HG02885 (cell line): Measurements from ENCODE around the gene SLC9A3.

Experiments
- ATAC-seq: cut with Tn5 transposase; IDR thresholded peaks from one replicate; pipeline ENCODE4 v1.9.1; 2021; ENCODE audit warnings: mild to moderate bottlenecking; ENCODE audit not compliant: unreplicated experiment, poor library complexity

SLC9A3 gene

GRCh38 chr5:449151-449550, 75.1 kb downstream of the SLC9A3 start:
- no peak for ATAC-seq

- ATAC-seq: no peak
Measured at GRCh38 chr5:448766-449090, 75.5 kb downstream of the SLC9A3 start.

GRCh38 chr5:448061-448765, 76.0 kb downstream of the SLC9A3 start:
- no peak for ATAC-seq

GRCh38 chr5:447501-447900, 76.7 kb downstream of the SLC9A3 start:
- ATAC-seq: no peak

- no peak for ATAC-seq
Measured at GRCh38 chr5:446883-447263, 77.4 kb downstream of the SLC9A3 start.

- no peak for ATAC-seq
Measured at GRCh38 chr5:446066-446882, 78.0 kb downstream of the SLC9A3 start.

- ATAC-seq: no peak
Measured at GRCh38 chr5:445591-445990, 78.7 kb downstream of the SLC9A3 start.

GRCh38 chr5:444226-444625, 80.0 kb downstream of the SLC9A3 start:
- ATAC-seq: no peak

- ATAC-seq: peak; percentile 22
Measured at GRCh38 chr5:443239-444151, 80.8 kb downstream of the SLC9A3 start.

- peak; percentile 90 for ATAC-seq
Measured at GRCh38 chr5:442335-443238, 81.7 kb downstream of the SLC9A3 start, which contains the start of gene EXOC3. Gene EXOC3 (plus strand): TSS chr5:443176. CDS start chr5:446206, 3,030 bp downstream.

GRCh38 chr5:441996-442334, 82.3 kb downstream of the SLC9A3 start:
- ATAC-seq: no peak

- no peak for ATAC-seq
Measured at GRCh38 chr5:440401-441201, 83.6 kb downstream of the SLC9A3 start.

GRCh38 chr5:439636-440035, 84.6 kb downstream of the SLC9A3 start:
- no peak for ATAC-seq

- no peak for ATAC-seq
Measured at GRCh38 chr5:439181-439580, 85.1 kb downstream of the SLC9A3 start.

GRCh38 chr5:438481-438981, 85.7 kb downstream of the SLC9A3 start:
- no peak for ATAC-seq

GRCh38 chr5:437281-437771, 86.9 kb downstream of the SLC9A3 start:
- ATAC-seq: no peak

- ATAC-seq: no peak
Measured at GRCh38 chr5:436641-436975, 87.6 kb downstream of the SLC9A3 start.

GRCh38 chr5:435961-436640, 88.1 kb downstream of the SLC9A3 start:
- no peak for ATAC-seq
